ENCODE data around the gene CCDC14. TPM values are rescaled to one million over a fixed set of nuclear protein-coding genes. Genes with fewer than 3 reads are reported as not detected.

CCDC14 gene
- total RNA-seq, 2 donors from 2014 or later, result 22.9 to 26.5 TPM

DNA sequence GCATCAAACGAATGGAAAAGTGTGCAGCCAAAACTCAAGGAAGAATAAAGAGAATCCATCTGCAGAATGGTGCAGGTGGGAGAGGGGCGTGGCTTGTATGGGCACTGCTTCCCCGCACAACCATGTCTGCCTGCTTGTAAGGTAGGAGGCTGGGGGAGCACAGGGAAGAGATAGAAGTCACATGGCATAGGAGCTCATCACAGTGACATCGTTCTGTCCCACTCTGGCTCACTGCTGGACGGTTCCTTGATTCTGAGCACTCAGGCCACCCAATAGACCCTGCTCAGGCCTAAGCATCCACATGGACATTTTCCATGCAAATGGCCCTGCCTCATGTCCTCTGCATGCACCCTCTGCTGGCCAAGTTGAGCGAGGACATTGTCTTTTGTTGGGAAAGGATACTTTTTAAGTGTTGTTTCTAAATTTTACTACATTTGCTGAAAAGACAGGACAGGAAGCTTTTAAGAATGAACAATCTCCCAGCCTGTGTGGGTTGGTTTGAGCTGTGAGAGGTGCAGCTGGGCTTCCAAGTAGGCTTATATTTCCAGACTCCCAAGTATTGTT is 79.9 kb downstream of the CCDC14 start:
- peaks cover 61% of the 10 kb centered on the region for H3K27me3 Mint-ChIP-seq

DNA sequence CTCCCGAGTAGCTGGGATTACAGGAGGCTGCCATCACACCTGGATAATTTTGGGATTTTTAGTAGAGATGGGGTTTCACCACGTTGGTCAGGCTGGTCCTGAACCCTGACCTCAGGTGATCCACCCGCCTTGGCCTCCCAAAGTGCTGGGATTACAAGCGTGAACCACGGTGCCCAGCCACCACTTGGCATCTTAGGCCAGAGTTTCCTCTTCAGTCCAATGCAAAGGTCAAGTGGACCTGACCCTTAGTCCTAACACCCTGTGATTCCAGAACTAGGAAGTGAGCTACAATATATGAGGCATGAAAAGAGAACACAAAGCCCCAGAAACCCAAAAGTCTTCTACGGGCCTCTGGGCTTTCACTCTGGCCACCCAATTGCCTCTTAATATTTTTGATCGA is 82.2 kb downstream of the CCDC14 start:
- Mint-ChIP-seq H3K36me3 (ENCODE audit: low read depth) (no peaks in the 10 kb centered on the region), H3K4me3 (no peak overlapping the region), H3K27ac (no peak overlapping the region), H3K27me3 (peaks cover 58% of the 10 kb centered on the region), H3K4me1 (peaks cover 7% of the 10 kb centered on the region)
- ATAC-seq, result no peak
- H3K9me3 ChIP-seq (ENCODE audit: control insufficient read depth, low read length, poor library complexity, severe bottlenecking), result no peaks in the 10 kb centered on the region
- DNase-seq, result no peak

More for the DNA sequence above, 79.9 kb downstream of the CCDC14 start:
- Mint-ChIP-seq H3K27ac (no peak overlapping the region), H3K4me3 (no peak overlapping the region), H3K36me3 (ENCODE audit: low read depth) (peaks cover 2% of the 10 kb centered on the region), H3K4me1 (peaks cover 9% of the 10 kb centered on the region)
- DNase-seq, result no peak
- no peaks in the 10 kb centered on the region for H3K9me3 ChIP-seq (ENCODE audit: control insufficient read depth, low read length, poor library complexity, severe bottlenecking)
- ATAC-seq, result no peak

DNA sequence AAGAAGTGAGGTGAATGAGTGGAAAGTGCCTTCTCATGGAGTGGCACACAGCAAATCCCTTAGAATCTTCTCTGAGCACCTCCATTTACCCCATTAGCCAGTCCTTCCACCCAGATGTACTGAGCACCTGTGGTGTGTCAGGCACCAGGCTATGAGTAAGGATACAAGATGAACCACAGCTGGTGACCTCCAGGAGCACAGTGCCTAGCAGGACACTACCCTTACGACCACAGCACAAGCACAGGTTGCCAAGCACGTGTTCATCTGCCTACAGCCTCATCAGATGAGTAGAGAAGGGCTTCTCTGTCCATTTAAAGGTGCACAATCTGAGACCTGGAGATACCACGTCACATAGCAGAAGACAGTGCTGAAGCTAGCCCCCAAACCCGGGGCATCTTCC is 83.1 kb downstream of the CCDC14 start:
- DNase-seq (no peak), ATAC-seq (no peak)
- no peak overlapping the region for H3K4me3 Mint-ChIP-seq
- H3K27me3 Mint-ChIP-seq, result peaks cover 55% of the 10 kb centered on the region
- H3K27ac Mint-ChIP-seq, result no peak overlapping the region
- H3K4me1 Mint-ChIP-seq, result no peaks in the 10 kb centered on the region
- H3K9me3 ChIP-seq (ENCODE audit: control insufficient read depth, low read length, poor library complexity, severe bottlenecking), result no peaks in the 10 kb centered on the region
- no peaks in the 10 kb centered on the region for H3K36me3 Mint-ChIP-seq (ENCODE audit: low read depth)

GRCh38 chr3:123877466-123877865 is 83.6 kb downstream of the CCDC14 start:
- no peak for ATAC-seq
- H3K9me3 ChIP-seq (ENCODE audit: control insufficient read depth, low read length, poor library complexity, severe bottlenecking), result no peaks in the 10 kb centered on the region
- no peaks in the 10 kb centered on the region for H3K4me1 Mint-ChIP-seq
- no peaks in the 10 kb centered on the region for H3K36me3 Mint-ChIP-seq (ENCODE audit: low read depth)
- H3K27me3 Mint-ChIP-seq, result peaks cover 55% of the 10 kb centered on the region
- no peak overlapping the region for H3K27ac Mint-ChIP-seq
- H3K4me3 Mint-ChIP-seq, result no peak overlapping the region
- no peak for DNase-seq

DNA sequence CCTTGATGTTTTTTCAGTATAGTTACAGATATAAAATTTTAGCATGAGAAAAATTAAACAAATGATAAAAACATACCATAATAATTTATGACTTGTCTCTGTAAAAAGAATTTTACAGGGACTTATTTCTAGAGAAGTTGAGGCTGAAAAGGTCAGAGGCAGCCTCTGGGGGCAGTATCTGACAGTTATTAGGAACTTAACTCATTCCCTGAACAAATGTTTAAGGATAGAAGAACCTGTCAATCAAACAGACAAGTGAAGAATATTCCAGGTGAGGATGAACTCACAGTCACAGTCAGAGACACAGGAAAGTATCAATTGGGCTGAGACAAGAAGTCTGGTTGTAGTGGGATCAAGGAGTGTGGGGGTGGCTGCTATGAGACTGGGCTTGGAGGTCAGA is 84.2 kb downstream of the CCDC14 start:
- peaks cover 56% of the 10 kb centered on the region for H3K27me3 Mint-ChIP-seq
- DNase-seq, result no peak
- no peak overlapping the region for H3K4me3 Mint-ChIP-seq
- H3K4me1 Mint-ChIP-seq, result no peaks in the 10 kb centered on the region
- H3K36me3 Mint-ChIP-seq (ENCODE audit: low read depth), result no peaks in the 10 kb centered on the region
- no peaks in the 10 kb centered on the region for H3K9me3 ChIP-seq (ENCODE audit: control insufficient read depth, low read length, poor library complexity, severe bottlenecking)
- no peak overlapping the region for H3K27ac Mint-ChIP-seq
- ATAC-seq, result no peak

GRCh38 chr3:123872621-123873020 is 88.4 kb downstream of the CCDC14 start:
- ATAC-seq (no peak), DNase-seq (no peak)
- Mint-ChIP-seq H3K36me3 (ENCODE audit: low read depth) (peaks cover 2% of the 10 kb centered on the region), H3K4me1 (no peaks in the 10 kb centered on the region), H3K27ac (no peak overlapping the region), H3K27me3 (peaks cover 24% of the 10 kb centered on the region), H3K4me3 (no peak overlapping the region)
- no peaks in the 10 kb centered on the region for H3K9me3 ChIP-seq (ENCODE audit: control insufficient read depth, low read length, poor library complexity, severe bottlenecking)

- Mint-ChIP-seq H3K4me1 (no peaks in the 10 kb centered on the region), H3K36me3 (ENCODE audit: low read depth) (peaks cover 2% of the 10 kb centered on the region), H3K27me3 (peaks cover 22% of the 10 kb centered on the region), H3K4me3 (no peak overlapping the region), H3K27ac (no peak overlapping the region)
- DNase-seq, result no peak
- no peaks in the 10 kb centered on the region for H3K9me3 ChIP-seq (ENCODE audit: control insufficient read depth, low read length, poor library complexity, severe bottlenecking)
- no peak for ATAC-seq
These were observed 89.1 kb downstream of the CCDC14 start for GRCh38 chr3:123871946-123872345.

DNA sequence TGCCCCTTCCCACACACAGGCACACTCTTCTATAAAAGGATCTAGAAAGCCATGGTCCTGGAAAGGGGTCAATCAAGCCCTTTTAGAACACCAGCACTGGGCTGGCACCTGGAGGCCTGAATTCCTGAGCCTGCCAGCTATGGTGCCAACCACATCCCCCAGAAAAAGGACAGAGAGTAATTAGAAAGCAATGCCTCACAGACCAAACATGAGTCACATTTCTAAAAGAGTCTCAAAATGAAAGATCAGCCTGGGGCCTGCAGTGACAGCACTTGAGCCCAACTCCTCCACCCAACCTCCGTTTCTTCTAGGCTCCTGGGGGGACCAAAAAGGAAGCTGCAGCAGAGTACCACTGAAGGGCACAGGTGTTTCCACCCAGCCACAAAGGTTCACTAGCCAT is 91.0 kb downstream of the CCDC14 start:
- H3K4me1 Mint-ChIP-seq, result no peaks in the 10 kb centered on the region

GRCh38 chr3:123869165-123869564 is 91.9 kb downstream of the CCDC14 start:
- no peaks in the 10 kb centered on the region for H3K9me3 ChIP-seq (ENCODE audit: control insufficient read depth, low read length, poor library complexity, severe bottlenecking)
- Mint-ChIP-seq H3K4me1 (no peaks in the 10 kb centered on the region), H3K27ac (no peak overlapping the region), H3K36me3 (ENCODE audit: low read depth) (peaks cover 2% of the 10 kb centered on the region), H3K27me3 (peaks cover 20% of the 10 kb centered on the region), H3K4me3 (no peak overlapping the region)
- ATAC-seq, result no peak
- DNase-seq, result no peak

More for the DNA sequence above, 91.0 kb downstream of the CCDC14 start:
- no peak overlapping the region for H3K4me3 Mint-ChIP-seq
- peaks cover 22% of the 10 kb centered on the region for H3K27me3 Mint-ChIP-seq
- no peak for ATAC-seq
- peaks cover 2% of the 10 kb centered on the region for H3K36me3 Mint-ChIP-seq (ENCODE audit: low read depth)
- DNase-seq, result no peak
- H3K27ac Mint-ChIP-seq, result no peak overlapping the region
- H3K9me3 ChIP-seq (ENCODE audit: control insufficient read depth, low read length, poor library complexity, severe bottlenecking), result no peaks in the 10 kb centered on the region

DNA sequence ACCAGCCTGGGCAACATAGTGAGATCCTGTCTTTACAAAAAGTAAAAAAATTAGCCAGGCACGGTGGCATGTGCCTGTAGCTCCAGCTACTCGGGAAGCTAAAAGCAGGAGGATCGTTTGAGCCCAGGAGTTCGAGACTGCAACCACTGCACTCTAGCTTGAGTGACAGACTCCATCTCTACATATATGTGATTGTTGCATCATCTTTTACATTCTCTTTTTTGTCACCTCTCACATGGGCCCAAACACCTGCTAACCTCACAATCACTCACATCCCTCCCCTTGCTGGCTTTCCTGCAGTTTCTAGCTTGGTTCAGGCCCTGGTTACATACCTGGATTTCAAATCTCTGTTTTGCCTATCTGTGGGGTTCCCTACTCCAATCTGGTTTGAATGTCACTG is 96.3 kb downstream of the CCDC14 start:
- DNase-seq, result no peak
- no peak for ATAC-seq
- no peak overlapping the region for H3K4me3 Mint-ChIP-seq
- H3K9me3 ChIP-seq (ENCODE audit: control insufficient read depth, low read length, poor library complexity, severe bottlenecking), result no peaks in the 10 kb centered on the region
- no peaks in the 10 kb centered on the region for H3K4me1 Mint-ChIP-seq
- H3K27me3 Mint-ChIP-seq, result peaks cover 9% of the 10 kb centered on the region
- H3K36me3 Mint-ChIP-seq (ENCODE audit: low read depth), result no peaks in the 10 kb centered on the region
- no peak overlapping the region for H3K27ac Mint-ChIP-seq

Other genes starting within 250 kb of the CCDC14 start
- 10 to 100 TPM in 1 of 2 donors, 1 to 10 TPM in 1; 2.1 to 52.1 TPM for gene MYLK, start 76.9 kb downstream of the CCDC14 start, total RNA-seq
- gene ROPN1, start 30.9 kb upstream of the CCDC14 start, total RNA-seq, result not detected
- gene KALRN, start 72.1 kb upstream of the CCDC14 start, total RNA-seq, result 1 to 10 TPM; 4.9 to 5.9 TPM